GM18519 (cell line): ENCODE data around the gene DNAI4.
"Not testable (repeated sequence)": the region's sequence is repeated elsewhere in the genome, so short reads cannot be mapped to it uniquely, and the experiment has no call there.

ENCODE experiments used
- ATAC-seq: cut with Tn5 transposase; IDR thresholded peaks from one replicate; pipeline ENCODE4 v1.9.1; 2021; ENCODE audit warnings: mild to moderate bottlenecking, moderate library complexity; ENCODE audit not compliant: unreplicated experiment, low FRiP score

DNAI4 gene

GRCh38 chr1:66924756-66925557, at the start of gene DNAI4, which contains the start of gene MIER1:
Gene DNAI4, minus strand, starts transcription at chr1:66924856. Its CDS starts 25 bp downstream, at chr1:66924831.
Gene MIER1, plus strand, starts transcription at chr1:66924990. Its CDS starts 39 bp downstream, at chr1:66925029.
- ATAC-seq, result peak; percentile 81

- no peak for ATAC-seq
These were observed 43.9 kb upstream of the DNAI4 start for GRCh38 chr1:66968574-66968973.

- ATAC-seq, result not testable (repeated sequence)
These were observed 41.7 kb upstream of the DNAI4 start for GRCh38 chr1:66966188-66966873.

GRCh38 chr1:66957938-66958337, 33.3 kb upstream of the DNAI4 start:
- no peak for ATAC-seq

- no peak for ATAC-seq
These were observed 29.6 kb upstream of the DNAI4 start for GRCh38 chr1:66954208-66954607.

- ATAC-seq, result no peak
These were observed 26.9 kb upstream of the DNAI4 start for GRCh38 chr1:66951513-66951912.

- no peak for ATAC-seq
These were observed 22.6 kb upstream of the DNAI4 start for GRCh38 chr1:66947267-66947666.

GRCh38 chr1:66945316-66945715, 20.7 kb upstream of the DNAI4 start:
- no peak for ATAC-seq

- no peak for ATAC-seq
These were observed 19.9 kb upstream of the DNAI4 start for GRCh38 chr1:66944330-66945274.

GRCh38 chr1:66943361-66943969, 18.8 kb upstream of the DNAI4 start:
- ATAC-seq, result no peak

GRCh38 chr1:66940981-66941380, 16.3 kb upstream of the DNAI4 start:
- no peak for ATAC-seq

GRCh38 chr1:66938613-66939012, 14.0 kb upstream of the DNAI4 start:
- no peak for ATAC-seq

GRCh38 chr1:66937529-66938234, 13.0 kb upstream of the DNAI4 start:
- no peak for ATAC-seq

GRCh38 chr1:66933887-66934700, 9.4 kb upstream of the DNAI4 start:
- no peak for ATAC-seq

- no peak for ATAC-seq
These were observed 7.6 kb upstream of the DNAI4 start for GRCh38 chr1:66932291-66932690.

GRCh38 chr1:66931590-66931989, 6.9 kb upstream of the DNAI4 start:
- ATAC-seq, result no peak

GRCh38 chr1:66930823-66931174, 6.1 kb upstream of the DNAI4 start:
- ATAC-seq, result no peak

- ATAC-seq, result peak; percentile 61
These were observed 5.6 kb upstream of the DNAI4 start for GRCh38 chr1:66929999-66930822.
